H1 (cell line): ENCODE data around the gene KSR2.

Experiments
- ATF2 ChIP-seq: IDR thresholded peaks from 2 replicates; pipeline ENCODE4 v1.6.1; 2012; ENCODE audit warnings: low read length, inconsistent platforms
- ATF3 ChIP-seq: IDR thresholded peaks from 2 replicates; pipeline ENCODE4 v1.6.1; 2011; ENCODE audit warnings: low read depth, mild to moderate bottlenecking, low read length; ENCODE audit not compliant: insufficient read depth
- CBX8 ChIP-seq: fragments of 300-800, 300-1000 bp; sonication (generic); IDR thresholded peaks from 2 replicates; pipeline ENCODE4 v1.7.1; 2016; ENCODE audit warnings: low read depth, low read length, borderline replicate concordance
- CREB1 ChIP-seq: IDR thresholded peaks from 2 replicates; pipeline ENCODE4 v1.6.1; 2012; ENCODE audit warnings: inconsistent platforms
- CTCF ChIP-seq, 3 experiments: IDR thresholded peaks; 1 replicate in 2 of 3; 2 replicates in 1 of 3; pipeline versions ENCODE4 v1.5.1 to v1.6.1; 2011; ENCODE audit warnings: low read length in 3 of 3, mild to moderate bottlenecking in 3 of 3, inconsistent platforms in 2 of 3, low read depth in 1 of 3, moderate library complexity in 1 of 3; ENCODE audit not compliant: insufficient read depth in 1 of 3; ENCODE audit errors: control extremely low read depth in 1 of 3
- EZH2 ChIP-seq: fragments of 200-600 bp; sonication (generic); IDR thresholded peaks from 2 replicates; pipeline ENCODE4 v1.7.1; 2012; ENCODE audit warnings: low read depth, mild to moderate bottlenecking, moderate library complexity, low read length, inconsistent platforms; ENCODE audit not compliant: severe bottlenecking
- GABPA ChIP-seq: IDR thresholded peaks from 2 replicates; pipeline ENCODE4 v1.6.1; 2011; ENCODE audit warnings: mild to moderate bottlenecking, low read length, moderate library complexity, borderline replicate concordance; ENCODE audit not compliant: insufficient read depth
- HDAC6 ChIP-seq: IDR thresholded peaks from one replicate; pipeline ENCODE4 v1.7.1; 2012; ENCODE audit warnings: low read depth, mild to moderate bottlenecking, inconsistent platforms, low read length, moderate library complexity
- JUND ChIP-seq: IDR thresholded peaks from 2 replicates; pipeline ENCODE4 v1.6.1; 2011; ENCODE audit warnings: mild to moderate bottlenecking, improper control_type of control experiment, low read length
- MAX ChIP-seq: IDR thresholded peaks from 2 replicates; pipeline ENCODE4 v1.6.1; 2012; ENCODE audit warnings: inconsistent platforms
- SP2 ChIP-seq: IDR thresholded peaks from 2 replicates; pipeline ENCODE4 v1.6.1; 2012; ENCODE audit warnings: mild to moderate bottlenecking, low read length, inconsistent platforms
- USF2 ChIP-seq: IDR thresholded peaks from 2 replicates; pipeline ENCODE4 v1.6.1; 2011; ENCODE audit warnings: low read length, improper control_type of control experiment

GRCh38 chr12:117884161-117884560, 84.6 kb downstream of the KSR2 start:
- TF ChIP-seq MAX = no peak
- TF ChIP-seq CTCF (IDR thresholded peaks at IDR 0.05; ENCODE audit: control extremely low read depth in 1 of 3, insufficient read depth in 1 of 3, low read depth in 1 of 3, low read length in 3 of 3) = no peak
- TF ChIP-seq GABPA = no peak
- no peak for TF ChIP-seq ATF3
- no peak for TF ChIP-seq EZH2
- no peak for TF ChIP-seq SP2
- TF ChIP-seq CBX8 = no peak
- TF ChIP-seq CREB1 = no peak
- no peak for TF ChIP-seq USF2
- no peak for TF ChIP-seq ATF2
- TF ChIP-seq HDAC6 = no peak
- no peak for TF ChIP-seq JUND
